NCI-H146 treated with DMSO at 0.1 percent for 48 hours (cell line): ENCODE measurements around the gene GNA15.

ENCODE experiments used
- DNase-seq: peaks from one replicate; lab custom pipeline; 2025; ENCODE audit not compliant: unreplicated experiment; lab: John Stamatoyannopoulos, UW

Gene GNA15

GRCh38 chr19:3106509-3107141 lies 29.2 kb upstream of the GNA15 start:
- no peak for DNase-seq

GRCh38 chr19:3107658-3108057 lies 28.2 kb upstream of the GNA15 start:
- DNase-seq = no peak

- DNase-seq = peak; percentile 14
These were observed 27.1 kb upstream of the GNA15 start for GRCh38 chr19:3108775-3109174.

- no peak for DNase-seq
These were observed 26.3 kb upstream of the GNA15 start for GRCh38 chr19:3109491-3109890.

- no peak for DNase-seq
These were observed 25.6 kb upstream of the GNA15 start for GRCh38 chr19:3110126-3110825.

GRCh38 chr19:3111586-3112247 lies 24.1 kb upstream of the GNA15 start:
- DNase-seq = no peak

- DNase-seq = no peak
These were observed 23.3 kb upstream of the GNA15 start for GRCh38 chr19:3112375-3113099.

- DNase-seq = no peak
These were observed 22.5 kb upstream of the GNA15 start for GRCh38 chr19:3113100-3114017.

GRCh38 chr19:3114018-3114726 lies 21.7 kb upstream of the GNA15 start:
- DNase-seq = no peak

- DNase-seq = no peak
These were observed 21.0 kb upstream of the GNA15 start for GRCh38 chr19:3114811-3115210.

GRCh38 chr19:3115411-3115810 lies 20.4 kb upstream of the GNA15 start:
- DNase-seq = no peak

GRCh38 chr19:3115916-3116602 lies 19.8 kb upstream of the GNA15 start:
- DNase-seq = no peak

- DNase-seq = no peak
These were observed 19.2 kb upstream of the GNA15 start for GRCh38 chr19:3116621-3117020.

GRCh38 chr19:3117716-3118115 lies 18.1 kb upstream of the GNA15 start:
- no peak for DNase-seq

- no peak for DNase-seq
These were observed 17.4 kb upstream of the GNA15 start for GRCh38 chr19:3118232-3119070.

GRCh38 chr19:3119071-3119595 lies 16.7 kb upstream of the GNA15 start:
- DNase-seq = no peak

GRCh38 chr19:3119693-3120380 lies 16.0 kb upstream of the GNA15 start:
- DNase-seq = no peak
